Calu3 (cell line): ENCODE measurements around the gene MEI4. TPM values are rescaled to one million over a fixed set of nuclear protein-coding genes. Genes with fewer than 3 reads are reported as not detected.
A peak's percentile ranks its signal among the peaks of the same experiment; 100 is the strongest.

Experiments used
- Bru-seq: library from RNA; stranded (reverse); fragments of 400-500 nt; gene quantifications from one replicate; lab custom pipeline; 2021; lab: Mats Ljungman, UMichigan
- BruChase-seq, 2 experiments: library from RNA; stranded (reverse); fragments of 400-500 nt; gene quantifications; one replicate each; lab custom pipeline; 2021; lab: Mats Ljungman, UMichigan
- BruUV-seq: library from RNA; stranded (reverse); fragments of 400-500 nt; replicated peaks from 2 replicates; lab custom pipeline; 2021; lab: Mats Ljungman, UMichigan
- CTCF ChIA-PET: fragments of 300-600 bp; sonication (Branson Sonifier 250); formaldehyde crosslinking; loops from one replicate; lab custom pipeline; 2022; ENCODE audit warnings: antibody characterized with exemption; lab: Charles Lee
- DNase-seq: peaks from one replicate; pipeline ENCODE4 v3.0.0; 2022
- H3K27ac Mint-ChIP-seq: one replicate; pipeline ENCODE4 v1.8.0; 2022; ENCODE audit warnings: mixed read lengths; ENCODE audit not compliant: unreplicated experiment
- H3K27me3 Mint-ChIP-seq: one replicate; pipeline ENCODE4 v1.8.0; 2022; ENCODE audit warnings: mixed read lengths; ENCODE audit not compliant: unreplicated experiment
- H3K36me3 Mint-ChIP-seq: one replicate; pipeline ENCODE4 v1.8.0; 2022; ENCODE audit warnings: mild to moderate bottlenecking, moderate library complexity, mixed read lengths; ENCODE audit not compliant: insufficient read depth, unreplicated experiment
- H3K4me1 Mint-ChIP-seq: one replicate; pipeline ENCODE4 v1.8.0; 2022; ENCODE audit warnings: mild to moderate bottlenecking, low read depth, mixed read lengths; ENCODE audit not compliant: unreplicated experiment
- H3K4me3 Mint-ChIP-seq: one replicate; pipeline ENCODE4 v1.8.0; 2022; ENCODE audit warnings: mild to moderate bottlenecking, low read depth, moderate library complexity, mixed read lengths; ENCODE audit not compliant: unreplicated experiment
- H3K9me3 Mint-ChIP-seq: one replicate; pipeline ENCODE4 v1.8.0; 2022; ENCODE audit warnings: low read depth, mixed read lengths; ENCODE audit not compliant: unreplicated experiment
- CTCF ChIP-seq: fragments of 200-600 bp; IDR thresholded peaks from one replicate; pipeline ENCODE4 v1.8.0; 2022; ENCODE audit warnings: antibody characterized with exemption; ENCODE audit not compliant: unreplicated experiment
- intact Hi-C: fragments of 100-400 bp; cut with micrococcal nuclease; formaldehyde crosslinking; loops from one replicate; pipeline ENCODE4 v1.10.0; 2022; ENCODE audit not compliant: unreplicated experiment
- long read RNA-seq: library from polyadenylated mRNA; stranded (forward); transcript quantifications from one replicate; pipeline ENCODE4 v2.0.0, GENCODE V29; 2022
- total RNA-seq: library from RNA; stranded (reverse); gene quantifications from 2 replicates; pipeline ENCODE4 v1.2.3, GENCODE V29; 2022

MEI4 gene, protein sequence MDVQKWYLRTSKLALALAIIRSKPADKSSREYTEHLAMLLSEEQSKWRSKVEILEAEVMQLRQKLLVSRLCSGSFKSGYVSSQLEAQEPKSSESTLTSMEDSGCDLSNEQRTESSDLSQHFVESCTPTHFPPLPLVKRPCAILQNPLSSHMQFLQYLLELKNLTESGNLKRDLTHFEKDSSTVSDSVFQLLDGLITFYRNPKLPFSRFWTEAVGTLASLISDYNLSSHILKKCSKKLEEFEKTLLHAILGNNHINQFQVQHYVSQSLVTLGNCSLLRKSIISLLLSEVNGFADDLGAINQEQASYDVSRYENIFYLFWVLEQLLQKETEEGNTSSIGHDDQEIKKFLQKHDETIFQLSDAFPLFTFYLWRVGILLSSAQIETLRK
- total RNA-seq = 0.07 and 0.09 TPM in 2 replicates
- percentile 19 among the genes with signal in this experiment for Bru-seq, nascent RNA
- percentile 11 among the genes with signal in this experiment for BruChase-seq, experiment 1, labeled RNA remaining after a 6-hour chase
- percentile 10 among the genes with signal in this experiment for BruChase-seq, experiment 2, labeled RNA remaining after a 2-hour chase
- long read RNA-seq = 0 reads

DNA sequence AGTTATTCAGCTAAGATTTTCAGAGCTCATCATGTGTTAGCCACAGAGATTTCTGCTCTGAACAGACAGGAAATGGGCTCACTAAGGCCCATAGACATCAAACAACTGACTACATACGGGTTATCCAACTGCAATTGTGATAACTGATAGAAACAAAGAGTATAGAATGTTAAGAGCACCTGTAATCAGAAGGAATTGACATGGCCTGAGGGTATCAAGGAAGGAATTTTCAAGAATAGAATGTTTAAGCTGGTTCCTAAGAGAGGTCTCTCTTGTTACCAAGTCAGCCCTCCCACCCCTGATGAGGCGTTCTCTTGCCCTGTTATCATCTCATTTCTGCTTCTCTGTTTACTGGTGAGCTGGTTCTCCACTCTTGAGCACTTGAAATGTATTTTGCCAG lies at the start of gene MEI4:
Gene MEI4, plus strand, starts transcription at position 301 of the 400 bp plus-strand sequence. CDS start 37,633 bp downstream, outside the sequence.
- H3K27ac Mint-ChIP-seq = no peak within 1 kb of the TSS

DNA sequence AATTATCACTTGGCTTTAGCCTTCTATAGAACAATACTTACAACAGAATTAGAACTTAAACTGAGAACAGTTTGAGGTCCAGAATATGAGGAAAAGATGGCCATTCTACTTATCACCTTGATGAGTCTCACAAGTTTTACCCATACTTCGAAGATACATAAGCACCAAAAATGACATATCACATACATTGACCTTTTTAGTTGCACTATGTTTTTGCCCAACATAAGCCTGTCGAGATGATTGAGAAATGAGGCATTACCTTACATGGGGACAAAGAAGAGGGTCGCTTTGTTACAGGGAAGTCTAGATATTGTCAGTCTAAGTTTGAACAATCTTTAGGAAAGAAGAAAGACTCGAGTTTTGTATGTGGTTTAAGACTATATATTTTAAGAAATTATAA lies 48.4 kb upstream of the MEI4 start:
- no peak overlapping the region for H3K4me3 Mint-ChIP-seq

More for the DNA sequence above, at the start of gene MEI4:
- Mint-ChIP-seq H3K27me3 (no peaks in the 10 kb centered on the region), H3K4me1 (no peaks in the 10 kb centered on the region), H3K4me3 (no peak within 1 kb of the TSS), H3K9me3 (no peaks in the 10 kb centered on the region), H3K36me3 (no peaks in the 10 kb centered on the region)
- DNase-seq = no peak
- CTCF ChIA-PET = interaction anchor here (0.6 kb wide), 1 partner anchor 1356 kb away, joined by 4 read pairs; no protein-coding TSS in a partner anchor
- no peak for TF ChIP-seq CTCF
- no TSS peak for BruUV-seq
- intact Hi-C loops = loop anchor here (10.0 kb wide), 1 partner anchor 158 kb away; no protein-coding TSS in a partner anchor

GRCh38 chr6:77607004-77607403 lies 45.8 kb upstream of the MEI4 start:
- intact Hi-C loops = no loop called here
- no TSS peak for BruUV-seq
- TF ChIP-seq CTCF = no peak
- no peaks in the 10 kb centered on the region for H3K4me1 Mint-ChIP-seq
- CTCF ChIA-PET = no interaction called here
- no peaks in the 10 kb centered on the region for H3K27me3 Mint-ChIP-seq
- peaks cover 6% of the 10 kb centered on the region for H3K9me3 Mint-ChIP-seq
- H3K4me3 Mint-ChIP-seq = no peak overlapping the region
- H3K27ac Mint-ChIP-seq = no peak overlapping the region
- H3K36me3 Mint-ChIP-seq = no peaks in the 10 kb centered on the region
- DNase-seq = no peak

More for the DNA sequence above, 48.4 kb upstream of the MEI4 start:
- no peak for TF ChIP-seq CTCF
- H3K4me1 Mint-ChIP-seq = no peaks in the 10 kb centered on the region
- intact Hi-C loops = no loop called here
- DNase-seq = no peak
- no peaks in the 10 kb centered on the region for H3K36me3 Mint-ChIP-seq
- H3K27ac Mint-ChIP-seq = no peak overlapping the region
- no peaks in the 10 kb centered on the region for H3K27me3 Mint-ChIP-seq
- CTCF ChIA-PET = no interaction called here
- no TSS peak for BruUV-seq
- peaks cover 12% of the 10 kb centered on the region for H3K9me3 Mint-ChIP-seq

- peaks cover 6% of the 10 kb centered on the region for H3K9me3 Mint-ChIP-seq
- H3K4me3 Mint-ChIP-seq = no peak overlapping the region
- H3K27me3 Mint-ChIP-seq = no peaks in the 10 kb centered on the region
- no peak overlapping the region for H3K27ac Mint-ChIP-seq
- intact Hi-C loops = no loop called here
- no peaks in the 10 kb centered on the region for H3K36me3 Mint-ChIP-seq
- no peak for DNase-seq
- no TSS peak for BruUV-seq
- no peak for TF ChIP-seq CTCF
- H3K4me1 Mint-ChIP-seq = no peaks in the 10 kb centered on the region
- CTCF ChIA-PET = no interaction called here
Observed at GRCh38 chr6:77609106-77609505, 43.7 kb upstream of the MEI4 start.
